T-helper 1 cell treated with Interleukin-12 subunit alpha and Interleukin-12 subunit beta and Interleukin-4 antibody, amounts not matched to agents 30 μg/mL and 1 μg/mL, for 36 hours (primary cell): Measurements from ENCODE around the gene EFL1.

Experiments
- H3K27ac Mint-ChIP-seq: one replicate; pipeline ENCODE4 v1.8.0; 2021; ENCODE audit warnings: mild to moderate bottlenecking, mixed read lengths
- H3K27me3 Mint-ChIP-seq: one replicate; pipeline ENCODE4 v1.8.0; 2021; ENCODE audit warnings: low read depth, mixed read lengths
- H3K36me3 Mint-ChIP-seq: one replicate; pipeline ENCODE4 v1.8.0; 2021; ENCODE audit warnings: low read depth, mixed read lengths
- H3K4me1 Mint-ChIP-seq: one replicate; pipeline ENCODE4 v1.8.0; 2021; ENCODE audit warnings: low read depth, mixed read lengths
- H3K4me3 Mint-ChIP-seq: one replicate; pipeline ENCODE4 v1.8.0; 2021; ENCODE audit warnings: mild to moderate bottlenecking, moderate library complexity, mixed read lengths
- H3K9me3 Mint-ChIP-seq: one replicate; pipeline ENCODE4 v1.8.0; 2021; ENCODE audit warnings: mixed read lengths

Gene EFL1

DNA sequence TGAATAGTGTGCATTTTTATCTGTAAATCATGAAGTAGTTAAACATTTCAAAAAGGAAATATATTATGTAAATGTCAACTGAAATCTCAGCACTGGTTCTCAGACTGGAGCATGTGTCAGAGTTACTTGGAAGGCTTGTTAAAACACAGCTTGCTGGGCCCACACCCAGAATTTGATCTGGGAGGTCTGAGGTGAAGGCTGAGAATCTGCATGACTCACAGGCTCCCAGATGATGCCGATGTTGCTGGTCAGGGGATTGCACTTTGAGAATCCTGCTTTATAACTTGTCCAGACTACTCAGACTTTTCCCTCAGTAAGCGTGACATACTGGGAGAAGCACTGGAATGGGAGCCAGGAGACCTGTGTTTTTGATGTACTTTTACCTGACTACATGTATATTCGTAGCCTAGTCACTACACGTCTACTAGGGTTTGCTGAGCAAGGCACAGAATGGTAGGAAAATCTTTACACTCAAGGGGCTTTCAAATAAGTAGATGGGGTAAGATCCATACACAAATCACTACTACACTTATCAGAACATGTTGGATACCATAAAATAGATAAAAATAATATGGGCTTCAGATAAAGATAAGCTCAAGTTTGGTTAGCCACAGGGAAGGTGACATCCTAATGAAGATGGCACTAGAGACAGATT is 139.7 kb downstream of the EFL1 start:
- H3K36me3 Mint-ChIP-seq, result peaks cover 6% of the 10 kb centered on the region
- no peaks in the 10 kb centered on the region for H3K27me3 Mint-ChIP-seq
- no peaks in the 10 kb centered on the region for H3K9me3 Mint-ChIP-seq
- H3K4me1 Mint-ChIP-seq, result peaks cover 4% of the 10 kb centered on the region
- no peak overlapping the region for H3K27ac Mint-ChIP-seq
- H3K4me3 Mint-ChIP-seq, result no peak overlapping the region

DNA sequence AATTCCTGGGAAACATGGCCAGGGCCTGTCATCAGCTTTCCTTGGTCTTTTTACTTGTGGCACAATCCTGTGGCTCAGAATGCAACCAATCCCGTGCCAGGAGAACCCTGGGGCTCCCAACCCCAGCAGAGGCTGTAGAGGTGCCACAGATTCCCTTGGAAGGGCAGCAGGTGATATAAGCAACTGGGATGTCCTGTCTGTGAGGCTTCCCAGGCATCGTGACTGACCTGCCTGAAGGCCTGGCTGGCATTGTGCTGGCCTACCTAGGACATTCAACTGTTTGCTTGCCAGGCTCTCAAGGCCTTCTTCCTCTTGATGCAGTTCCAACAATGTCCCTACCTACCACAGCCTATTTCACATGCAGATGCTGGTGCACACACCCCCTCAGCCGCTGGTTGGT is 144.5 kb downstream of the EFL1 start:
- Mint-ChIP-seq H3K9me3 (no peaks in the 10 kb centered on the region), H3K36me3 (no peaks in the 10 kb centered on the region), H3K4me1 (no peaks in the 10 kb centered on the region), H3K27ac (no peak overlapping the region), H3K27me3 (no peaks in the 10 kb centered on the region), H3K4me3 (no peak overlapping the region)

DNA sequence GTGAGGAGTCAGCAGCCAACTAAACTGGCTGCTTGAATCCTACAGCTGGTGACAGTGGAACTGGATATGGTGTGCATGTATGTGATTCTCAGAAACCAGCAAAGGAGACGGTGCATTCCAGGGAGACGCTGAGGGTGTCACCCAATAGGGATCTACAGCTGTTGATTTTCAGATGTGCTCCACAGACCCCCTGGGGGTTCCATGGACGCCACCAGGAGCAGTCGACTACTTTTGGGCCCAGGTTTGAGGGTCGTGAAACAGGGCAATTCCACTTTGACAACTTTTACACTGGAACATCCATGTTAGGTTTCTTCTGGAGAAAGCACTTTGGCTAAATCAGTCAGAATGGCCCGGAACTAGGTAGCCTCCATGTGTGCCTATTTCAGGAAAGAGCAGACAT is 145.2 kb downstream of the EFL1 start:
- Mint-ChIP-seq H3K27ac (no peak overlapping the region), H3K36me3 (no peaks in the 10 kb centered on the region)

DNA sequence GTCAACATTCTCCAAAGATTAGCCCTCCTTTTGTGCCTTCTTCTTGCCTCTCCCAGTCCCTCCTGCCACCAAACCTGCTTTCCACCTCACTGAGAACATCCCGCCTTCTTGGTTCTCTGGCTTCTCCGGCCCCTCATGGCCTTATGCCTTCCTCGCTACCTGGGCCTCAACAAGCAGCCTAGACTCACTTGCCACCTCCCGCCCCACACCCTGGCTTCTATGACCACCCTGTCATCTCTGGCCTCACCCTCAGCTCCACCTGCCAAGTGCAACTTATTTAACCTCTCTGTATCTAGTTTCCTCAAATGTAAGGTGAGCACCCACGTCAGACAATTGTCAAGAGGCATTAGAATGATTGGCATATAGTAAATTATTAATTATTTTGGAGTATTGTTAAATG is 147.9 kb downstream of the EFL1 start:
- no peak overlapping the region for H3K27ac Mint-ChIP-seq
- H3K27me3 Mint-ChIP-seq, result no peaks in the 10 kb centered on the region
- no peaks in the 10 kb centered on the region for H3K9me3 Mint-ChIP-seq
- H3K4me3 Mint-ChIP-seq, result no peak overlapping the region
- no peaks in the 10 kb centered on the region for H3K36me3 Mint-ChIP-seq
- no peaks in the 10 kb centered on the region for H3K4me1 Mint-ChIP-seq

More for the DNA sequence above, 145.2 kb downstream of the EFL1 start:
- no peaks in the 10 kb centered on the region for H3K4me1 Mint-ChIP-seq
- H3K9me3 Mint-ChIP-seq, result no peaks in the 10 kb centered on the region
- no peak overlapping the region for H3K4me3 Mint-ChIP-seq
- no peaks in the 10 kb centered on the region for H3K27me3 Mint-ChIP-seq

DNA sequence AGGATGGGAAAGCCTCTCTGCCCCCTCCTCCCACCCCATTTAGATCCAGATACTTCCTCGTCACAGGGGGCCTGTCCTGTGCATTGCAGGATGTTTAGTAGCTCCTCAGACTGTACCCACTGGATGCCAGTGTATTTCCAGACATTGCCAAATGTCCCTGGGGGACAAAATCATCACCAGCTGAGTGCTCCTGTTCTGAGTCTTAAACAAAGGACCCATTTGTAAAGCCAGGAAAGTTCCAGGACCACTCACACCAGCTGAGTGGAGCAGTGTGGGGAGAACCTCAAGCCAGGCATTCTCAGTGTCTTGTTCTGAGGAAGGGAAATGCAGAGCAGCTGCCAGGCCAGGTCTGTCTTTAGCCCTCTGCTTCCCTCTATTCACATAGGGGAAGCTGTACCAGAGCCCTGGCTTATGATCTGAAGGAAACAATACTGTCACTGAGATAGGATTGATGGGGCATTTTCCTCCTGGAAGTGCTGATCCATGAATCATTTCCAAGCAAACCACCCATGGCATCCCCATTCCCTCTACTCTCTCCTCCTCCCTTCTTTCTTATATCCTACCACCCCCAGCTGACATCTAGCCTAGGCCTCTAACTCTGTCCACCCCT is 149.3 kb downstream of the EFL1 start:
- H3K9me3 Mint-ChIP-seq, result no peaks in the 10 kb centered on the region
- no peak overlapping the region for H3K4me3 Mint-ChIP-seq
- no peaks in the 10 kb centered on the region for H3K4me1 Mint-ChIP-seq
- no peak overlapping the region for H3K27ac Mint-ChIP-seq
- H3K27me3 Mint-ChIP-seq, result no peaks in the 10 kb centered on the region
- no peaks in the 10 kb centered on the region for H3K36me3 Mint-ChIP-seq

DNA sequence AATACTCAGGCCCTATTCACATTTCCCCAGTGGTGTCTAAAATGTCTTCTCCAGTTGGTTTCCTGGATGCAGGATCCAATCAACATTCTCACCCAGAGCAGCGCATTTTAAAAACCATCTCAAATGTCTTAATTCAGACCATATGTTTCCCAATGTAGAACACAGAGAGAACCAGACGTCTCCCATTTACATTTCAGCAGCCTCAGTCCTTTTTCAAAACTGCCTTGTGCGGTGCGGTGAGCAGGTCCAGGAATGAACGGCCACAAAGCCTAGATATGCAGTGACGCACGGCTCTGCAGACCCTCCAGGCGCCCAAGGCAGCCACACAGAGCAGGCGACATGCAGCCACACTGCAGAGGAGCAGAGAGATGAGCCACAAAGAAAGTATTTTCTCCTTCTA is 150.6 kb downstream of the EFL1 start:
- H3K27me3 Mint-ChIP-seq, result no peaks in the 10 kb centered on the region
- no peak overlapping the region for H3K4me3 Mint-ChIP-seq
- H3K4me1 Mint-ChIP-seq, result no peaks in the 10 kb centered on the region
- no peaks in the 10 kb centered on the region for H3K9me3 Mint-ChIP-seq
- no peaks in the 10 kb centered on the region for H3K36me3 Mint-ChIP-seq
- H3K27ac Mint-ChIP-seq, result no peak overlapping the region

DNA sequence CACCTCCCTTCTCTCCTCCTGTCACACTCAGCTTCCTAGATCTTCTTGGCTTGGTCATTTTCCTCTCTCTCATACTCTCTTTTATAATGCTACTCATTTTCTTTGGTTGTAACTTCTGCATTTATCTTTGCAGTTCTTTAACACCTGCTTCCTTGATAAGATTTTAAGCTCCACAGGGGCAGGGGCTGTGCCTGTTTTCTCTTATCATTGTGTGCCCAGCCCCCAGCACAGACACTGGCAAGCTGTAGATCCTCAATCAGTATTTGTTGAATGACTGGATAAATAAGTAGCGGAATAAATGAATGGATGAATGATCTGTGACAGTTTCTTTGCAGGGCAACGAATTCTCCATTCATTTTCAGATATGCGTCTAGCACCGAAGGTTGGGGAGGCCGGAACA is 152.4 kb downstream of the EFL1 start:
- Mint-ChIP-seq H3K4me3 (no peak overlapping the region), H3K9me3 (no peaks in the 10 kb centered on the region), H3K36me3 (no peaks in the 10 kb centered on the region), H3K4me1 (no peaks in the 10 kb centered on the region), H3K27me3 (no peaks in the 10 kb centered on the region), H3K27ac (no peak overlapping the region)

DNA sequence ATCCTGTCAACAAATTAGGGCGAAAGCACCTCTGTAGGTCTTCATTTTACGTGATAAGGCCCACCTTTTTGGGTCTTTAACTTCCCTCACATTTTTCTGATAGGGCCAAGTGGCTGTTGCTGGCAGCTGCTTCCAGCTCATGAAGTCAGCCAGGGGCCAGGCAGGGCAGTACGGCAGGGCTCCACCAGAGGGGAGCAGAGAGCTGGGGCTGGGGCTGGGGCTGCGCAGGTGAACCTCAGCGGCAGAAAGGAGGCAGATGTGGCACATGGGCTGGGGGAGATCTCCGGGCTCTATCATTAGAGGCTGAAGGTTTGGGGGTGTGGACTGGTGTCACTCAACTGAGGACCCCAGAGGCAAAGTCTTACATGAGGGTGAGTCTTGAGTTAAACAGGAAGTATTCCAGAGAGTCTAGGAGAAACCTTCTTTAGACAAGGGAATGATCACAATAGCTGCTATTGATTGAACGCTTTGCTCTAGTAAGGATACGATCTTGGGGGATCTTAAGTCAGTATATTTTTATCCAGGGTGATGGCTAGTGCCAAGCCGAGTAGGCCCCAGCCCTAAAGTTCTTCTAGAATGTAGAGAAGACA is 153.9 kb downstream of the EFL1 start:
- Mint-ChIP-seq H3K4me3 (no peak overlapping the region), H3K4me1 (no peaks in the 10 kb centered on the region), H3K27me3 (no peaks in the 10 kb centered on the region), H3K9me3 (no peaks in the 10 kb centered on the region), H3K36me3 (no peaks in the 10 kb centered on the region), H3K27ac (no peak overlapping the region)

DNA sequence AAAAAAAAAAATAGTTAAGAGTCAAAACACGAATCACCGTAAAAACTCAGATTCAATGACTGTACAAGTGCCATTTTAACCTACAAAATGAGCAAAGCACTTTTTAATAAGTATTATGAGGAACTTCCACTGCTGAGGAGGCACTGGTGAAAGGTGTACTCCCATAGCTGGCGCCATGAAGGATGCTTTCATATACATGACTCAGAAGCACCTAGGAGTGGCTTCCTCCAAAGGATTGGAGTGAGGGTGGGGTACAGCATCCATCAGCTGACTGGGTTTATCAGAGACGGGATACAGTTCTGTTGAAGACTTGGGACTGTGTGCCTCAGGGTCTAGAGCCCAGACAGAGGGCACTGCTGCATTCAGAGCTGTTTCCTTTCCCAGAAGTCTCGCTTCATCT is 155.9 kb downstream of the EFL1 start:
- H3K27ac Mint-ChIP-seq, result no peak overlapping the region
- no peak overlapping the region for H3K4me3 Mint-ChIP-seq
- H3K27me3 Mint-ChIP-seq, result no peaks in the 10 kb centered on the region
- H3K4me1 Mint-ChIP-seq, result no peaks in the 10 kb centered on the region
- H3K9me3 Mint-ChIP-seq, result no peaks in the 10 kb centered on the region
- H3K36me3 Mint-ChIP-seq, result no peaks in the 10 kb centered on the region

DNA sequence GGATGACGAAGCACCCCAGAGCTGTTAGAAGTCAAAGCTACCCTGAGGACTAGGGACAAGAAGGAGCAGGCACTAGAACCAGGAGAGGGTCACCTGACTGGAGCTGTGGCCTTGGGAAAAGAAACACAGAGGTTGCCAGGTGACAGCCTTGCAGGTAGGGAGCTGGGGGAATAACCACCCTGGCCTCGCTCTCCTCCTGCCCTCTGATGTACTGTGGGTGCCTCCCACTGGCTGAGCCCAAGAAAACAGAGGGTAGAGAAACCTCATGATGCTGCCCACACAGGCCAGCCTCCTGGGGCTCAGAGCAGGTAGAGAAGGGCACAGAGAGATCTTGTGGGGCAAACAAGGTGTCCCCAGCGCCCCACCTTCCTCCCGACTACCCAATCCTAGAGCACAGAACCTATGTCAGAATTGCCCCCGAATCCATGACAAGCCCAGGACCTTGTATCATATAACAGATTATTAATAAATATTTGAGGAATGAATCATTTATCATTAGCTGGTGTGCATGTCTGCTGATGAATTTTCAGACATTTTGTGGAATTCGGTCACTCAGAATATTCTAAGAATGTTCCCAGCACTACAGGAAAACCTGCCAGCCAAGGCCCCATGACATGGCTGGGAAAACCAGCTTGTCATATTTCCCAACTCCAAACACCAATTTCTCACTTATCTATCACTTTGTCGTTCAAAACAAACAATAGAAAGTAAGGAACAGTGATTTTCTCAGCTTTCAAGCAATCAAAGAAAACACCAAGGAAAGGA is 156.9 kb downstream of the EFL1 start:
- Mint-ChIP-seq H3K27me3 (no peaks in the 10 kb centered on the region), H3K4me3 (no peak overlapping the region), H3K27ac (no peak overlapping the region), H3K9me3 (no peaks in the 10 kb centered on the region), H3K4me1 (no peaks in the 10 kb centered on the region), H3K36me3 (no peaks in the 10 kb centered on the region)

DNA sequence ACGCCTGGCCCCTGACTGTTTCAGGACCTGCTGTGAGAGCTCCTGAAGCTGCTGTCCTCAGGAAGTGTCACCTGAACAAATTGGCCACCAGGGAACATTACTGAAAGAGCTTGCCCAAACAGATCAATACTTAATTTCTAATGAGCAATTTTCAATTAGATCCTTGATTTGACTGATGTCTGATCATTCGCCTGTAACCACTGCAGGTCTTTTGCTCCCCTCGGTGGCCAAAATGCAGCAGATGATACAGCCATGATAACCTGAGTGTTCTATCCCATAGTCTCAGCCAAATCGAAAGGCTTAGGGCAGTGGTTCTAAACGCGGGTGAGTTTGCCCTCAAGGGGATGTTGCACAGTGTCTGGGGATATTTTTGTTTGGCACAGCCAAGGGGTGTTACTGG is 159.1 kb downstream of the EFL1 start:
- no peaks in the 10 kb centered on the region for H3K4me1 Mint-ChIP-seq
- no peaks in the 10 kb centered on the region for H3K9me3 Mint-ChIP-seq
- no peaks in the 10 kb centered on the region for H3K27me3 Mint-ChIP-seq
- no peak overlapping the region for H3K27ac Mint-ChIP-seq
- H3K4me3 Mint-ChIP-seq, result no peak overlapping the region
- no peaks in the 10 kb centered on the region for H3K36me3 Mint-ChIP-seq

DNA sequence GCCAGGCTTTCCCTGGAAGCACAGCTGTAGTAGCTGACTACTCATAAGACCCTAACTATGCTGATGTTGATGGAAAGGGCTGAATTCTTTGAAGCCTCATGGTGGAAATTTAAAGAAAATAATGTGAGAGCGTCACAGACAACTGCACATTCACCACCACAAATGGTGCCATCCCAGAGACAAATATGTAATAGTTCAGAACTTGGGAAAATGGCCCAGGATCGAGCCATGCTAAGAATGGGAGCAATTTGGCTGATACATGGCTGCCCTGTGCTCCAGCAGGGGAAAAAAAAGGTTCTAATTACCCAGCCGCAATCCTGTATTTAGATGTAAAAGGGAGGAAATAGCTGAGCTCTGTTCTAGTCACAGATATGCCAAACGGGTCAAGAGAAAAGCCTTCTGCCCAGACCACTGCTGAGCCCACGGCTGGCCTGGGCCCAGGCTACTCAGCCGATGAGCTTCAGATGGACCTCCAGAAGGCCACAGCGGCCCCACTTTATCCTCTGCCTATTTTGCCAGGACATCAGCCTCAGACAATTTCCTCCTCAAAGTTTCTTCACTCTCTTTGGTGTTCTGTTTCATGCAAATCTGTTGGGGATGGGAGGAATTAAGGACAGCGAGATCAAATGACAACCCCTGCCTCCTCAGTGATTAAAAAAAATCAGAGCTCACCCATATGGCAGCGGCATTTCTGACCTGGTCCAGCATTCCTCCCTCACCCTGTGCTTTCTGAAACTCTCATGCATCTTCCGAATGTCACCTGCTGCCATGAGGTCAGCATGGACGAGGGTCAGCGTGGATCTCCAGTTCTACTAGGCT is 162.2 kb downstream of the EFL1 start:
- Mint-ChIP-seq H3K27me3 (no peaks in the 10 kb centered on the region), H3K4me3 (no peak overlapping the region), H3K9me3 (no peaks in the 10 kb centered on the region), H3K36me3 (no peaks in the 10 kb centered on the region), H3K27ac (no peak overlapping the region), H3K4me1 (no peaks in the 10 kb centered on the region)

DNA sequence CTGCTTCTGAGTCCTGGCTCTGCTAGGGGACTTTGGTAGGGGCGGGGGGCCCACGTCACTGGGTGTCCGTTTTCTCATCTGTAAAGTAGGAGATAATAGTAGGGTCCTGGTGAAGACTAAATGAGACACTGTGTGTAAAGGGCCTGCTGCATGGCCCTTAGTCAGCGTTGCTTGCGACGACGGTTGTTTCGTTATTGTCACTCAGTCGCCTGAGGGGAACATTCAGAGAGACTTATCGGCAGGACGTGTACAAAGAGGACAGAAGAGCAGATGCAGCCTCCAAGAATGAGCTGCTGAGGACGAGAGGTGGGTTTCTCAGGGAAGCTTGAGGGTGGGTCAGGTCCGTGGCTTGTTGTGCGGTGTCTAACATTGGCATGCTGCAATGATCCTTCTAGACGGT is 163.9 kb downstream of the EFL1 start:
- no peaks in the 10 kb centered on the region for H3K4me1 Mint-ChIP-seq
- no peak overlapping the region for H3K4me3 Mint-ChIP-seq
- no peaks in the 10 kb centered on the region for H3K9me3 Mint-ChIP-seq
- H3K27ac Mint-ChIP-seq, result no peak overlapping the region
- H3K27me3 Mint-ChIP-seq, result no peaks in the 10 kb centered on the region
- H3K36me3 Mint-ChIP-seq, result no peaks in the 10 kb centered on the region

DNA sequence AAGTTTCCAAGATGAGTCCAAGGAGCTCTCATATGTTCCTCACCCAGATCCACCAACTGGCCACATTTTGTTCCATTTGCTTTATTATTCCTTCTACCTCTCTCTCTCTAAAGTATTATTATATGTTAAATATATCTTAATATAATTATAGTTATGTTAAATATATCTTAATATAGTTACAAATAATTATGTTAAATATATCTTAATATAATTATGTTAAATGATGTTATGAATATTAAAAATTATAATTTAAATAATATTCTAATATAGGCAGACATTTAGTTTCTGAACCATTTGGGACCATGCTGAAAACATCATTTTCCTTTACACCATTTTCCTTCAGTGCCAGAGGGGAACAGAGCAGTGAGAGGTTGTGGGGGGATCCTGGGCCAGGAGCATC is 166.7 kb downstream of the EFL1 start:
- no peaks in the 10 kb centered on the region for H3K9me3 Mint-ChIP-seq
- H3K36me3 Mint-ChIP-seq, result no peaks in the 10 kb centered on the region
- no peak overlapping the region for H3K4me3 Mint-ChIP-seq
- no peaks in the 10 kb centered on the region for H3K4me1 Mint-ChIP-seq
- H3K27ac Mint-ChIP-seq, result no peak overlapping the region
- H3K27me3 Mint-ChIP-seq, result no peaks in the 10 kb centered on the region
